Islet of Langerhans (tissue), 1 donor: Measurements from ENCODE around the gene MBD3L2B.

Experiments
- FAIRE-seq: peaks from one replicate; lab custom pipeline; 2011; peaks lifted over from hg19 to GRCh38; lab: Jason Lieb, UNC

Gene MBD3L2B

DNA sequence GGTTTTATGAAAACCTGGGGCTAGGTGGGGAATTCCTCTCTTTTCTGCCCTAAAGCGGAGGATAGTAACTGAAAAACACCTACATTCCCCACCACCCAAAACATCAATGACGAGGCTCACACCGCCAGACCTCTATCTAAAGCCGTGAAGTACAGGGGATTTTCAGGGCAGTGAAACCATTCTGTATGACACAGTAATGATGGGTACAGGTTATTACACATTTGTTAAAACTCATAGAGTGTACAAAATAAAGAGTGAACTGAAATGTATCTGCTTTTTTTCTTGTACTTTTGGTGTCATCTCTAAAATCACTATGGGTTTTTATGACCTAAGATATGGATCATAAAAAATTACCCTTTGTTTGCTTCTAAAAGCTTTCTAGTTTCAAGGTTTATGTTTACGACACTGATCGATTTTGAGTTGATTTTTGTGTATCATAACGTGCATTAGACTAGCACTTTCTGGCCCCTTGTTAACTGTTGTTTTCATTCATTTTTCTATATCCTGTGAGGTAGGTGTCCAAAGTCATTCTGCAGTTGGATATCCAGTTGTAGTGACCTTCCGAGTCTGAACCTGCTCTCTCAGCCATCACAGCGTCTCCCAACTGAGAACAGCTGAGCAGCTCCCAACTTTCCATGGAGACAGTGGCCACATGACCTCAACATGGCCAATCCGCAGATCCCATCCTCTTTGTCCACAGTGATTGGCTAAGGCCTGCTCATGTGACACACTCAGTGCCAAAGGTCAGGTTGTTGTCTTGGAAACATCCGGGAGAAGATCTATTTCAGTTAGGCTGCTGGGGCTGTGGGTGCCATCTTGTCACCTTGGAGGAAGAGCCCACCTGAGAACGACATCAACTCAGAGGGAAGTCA, 10.3 kb downstream of the MBD3L2B start:
- no peak for FAIRE-seq

DNA sequence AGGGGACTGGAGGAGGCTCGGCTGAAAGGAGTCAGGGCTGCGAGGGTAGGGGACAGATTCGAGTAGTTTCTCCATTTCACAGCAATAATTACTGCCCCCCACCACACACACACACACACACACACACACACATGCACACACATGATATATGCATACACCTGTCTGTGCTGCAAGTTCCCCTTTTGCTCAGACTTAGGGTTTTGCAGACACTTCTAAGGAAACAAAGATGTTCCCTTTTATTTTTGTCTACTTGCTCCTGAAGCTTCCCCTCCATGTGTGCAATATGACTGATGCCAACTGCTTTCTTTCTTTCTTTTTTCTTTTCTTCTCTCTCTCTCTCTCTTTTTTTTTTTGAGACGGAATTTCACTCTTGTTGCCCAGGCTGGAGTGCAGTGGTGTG, 13.4 kb downstream of the MBD3L2B start:
- FAIRE-seq: no peak

DNA sequence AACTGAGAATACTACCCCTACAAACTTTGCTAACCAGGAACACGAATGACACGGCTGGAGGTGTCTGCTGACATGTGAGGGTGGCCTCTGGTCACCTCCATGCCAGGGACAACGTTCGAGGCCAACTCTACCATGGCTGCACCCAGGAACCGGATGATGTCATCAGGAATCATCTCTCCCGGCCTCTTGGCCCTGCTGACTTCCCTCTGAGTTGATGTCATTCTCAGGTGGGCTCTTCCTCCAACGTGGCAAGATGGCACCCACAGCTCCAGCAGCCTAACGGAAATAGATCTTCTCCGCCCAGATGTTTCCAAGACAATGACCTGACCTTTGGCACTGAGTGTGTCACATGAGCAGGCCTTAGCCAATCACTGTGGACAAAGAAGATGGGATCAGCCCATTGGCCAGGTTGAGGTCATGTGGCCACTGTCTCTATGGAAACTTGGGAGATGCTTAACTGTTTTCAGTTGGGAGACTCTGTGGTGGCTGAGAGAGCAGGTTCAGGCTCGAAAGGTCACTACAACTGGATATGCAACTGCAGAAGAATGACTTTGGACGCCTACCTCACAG, 15.0 kb downstream of the MBD3L2B start:
- FAIRE-seq: no peak

DNA sequence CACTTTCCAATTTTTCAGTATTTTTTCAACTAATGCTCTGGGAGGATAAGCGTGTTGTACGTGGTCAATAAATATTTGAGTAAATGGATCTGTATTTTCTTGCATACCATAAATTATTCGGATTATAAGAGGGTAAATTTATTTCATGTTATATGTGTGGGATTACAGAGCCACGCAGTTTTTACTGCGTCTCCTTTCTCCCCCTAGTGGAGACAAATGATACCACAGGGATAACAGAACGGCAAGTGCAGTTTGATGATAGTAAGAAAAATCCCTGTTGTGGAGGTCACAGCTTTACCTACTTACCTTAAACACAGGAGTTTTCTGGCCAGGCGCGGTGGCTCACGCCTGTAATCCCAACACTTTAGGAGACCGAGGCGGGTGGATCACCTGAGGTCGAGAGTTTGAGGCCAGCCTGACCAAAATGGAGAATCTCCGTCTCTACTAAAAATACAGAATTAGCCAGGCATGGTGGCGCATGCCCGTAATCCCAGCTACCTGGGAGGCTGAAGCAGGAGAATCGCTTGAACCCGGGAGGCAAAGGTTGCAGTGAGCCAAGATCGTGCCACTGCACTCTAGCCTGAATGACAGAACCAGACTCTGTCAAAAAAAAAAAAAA, 16.8 kb downstream of the MBD3L2B start:
- FAIRE-seq: no peak

DNA sequence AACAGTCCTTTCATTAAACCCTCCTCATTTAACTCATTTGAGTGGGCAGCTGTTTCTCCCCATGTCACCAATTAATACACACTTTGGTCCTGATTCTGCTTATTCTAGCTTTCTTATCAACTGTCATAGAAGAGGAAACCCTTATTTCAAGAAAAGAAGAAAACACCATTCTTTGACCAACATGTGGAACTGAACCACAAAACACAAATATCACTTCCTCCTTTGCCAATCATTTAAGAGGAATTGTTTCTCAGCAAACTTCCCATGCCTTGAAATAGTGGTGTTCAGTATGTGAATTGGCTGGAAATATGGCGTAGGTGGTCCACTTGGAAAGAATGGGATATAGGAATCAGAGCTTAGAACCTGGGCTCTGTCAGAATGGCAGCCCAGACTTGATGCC, 20.4 kb downstream of the MBD3L2B start:
- FAIRE-seq: no peak

DNA sequence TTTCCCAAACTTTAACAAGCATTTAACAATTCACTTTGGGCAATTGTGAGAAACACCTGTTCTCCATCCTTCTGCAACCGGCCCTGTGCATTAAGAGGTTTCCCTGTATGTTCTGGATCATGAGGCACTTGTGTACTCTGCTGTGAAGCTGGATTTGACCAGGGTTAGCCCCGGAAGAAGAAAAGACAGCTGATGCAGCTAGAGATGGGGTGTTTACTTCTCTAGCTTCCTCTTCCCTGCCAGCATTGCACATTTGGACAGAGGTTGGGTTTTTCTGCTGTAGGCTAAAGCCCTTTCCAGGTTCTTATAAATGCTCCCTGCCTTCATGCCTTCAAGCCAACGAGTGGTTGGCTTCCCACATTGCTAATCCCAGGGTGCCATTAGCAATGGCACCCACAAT, 20.9 kb downstream of the MBD3L2B start:
- FAIRE-seq: no peak

DNA sequence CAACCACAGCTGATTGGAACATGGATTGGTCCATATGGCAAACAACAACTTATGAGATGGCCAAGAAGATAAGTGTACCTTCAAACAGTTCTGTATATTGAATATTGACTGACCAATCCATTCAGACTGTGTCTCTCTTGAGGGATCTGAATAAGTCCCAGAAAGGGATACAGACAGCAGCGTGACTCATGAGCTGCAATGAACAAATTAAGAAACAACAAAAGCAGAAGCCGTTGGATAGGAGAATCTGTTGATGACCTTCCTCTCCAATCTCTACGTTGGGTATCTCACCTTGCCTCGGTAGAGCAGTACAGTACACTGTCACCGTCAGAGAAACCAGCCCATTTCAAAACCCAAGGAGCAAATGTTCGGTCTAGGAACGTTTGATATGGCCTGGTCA, 21.3 kb downstream of the MBD3L2B start:
- no peak for FAIRE-seq

DNA sequence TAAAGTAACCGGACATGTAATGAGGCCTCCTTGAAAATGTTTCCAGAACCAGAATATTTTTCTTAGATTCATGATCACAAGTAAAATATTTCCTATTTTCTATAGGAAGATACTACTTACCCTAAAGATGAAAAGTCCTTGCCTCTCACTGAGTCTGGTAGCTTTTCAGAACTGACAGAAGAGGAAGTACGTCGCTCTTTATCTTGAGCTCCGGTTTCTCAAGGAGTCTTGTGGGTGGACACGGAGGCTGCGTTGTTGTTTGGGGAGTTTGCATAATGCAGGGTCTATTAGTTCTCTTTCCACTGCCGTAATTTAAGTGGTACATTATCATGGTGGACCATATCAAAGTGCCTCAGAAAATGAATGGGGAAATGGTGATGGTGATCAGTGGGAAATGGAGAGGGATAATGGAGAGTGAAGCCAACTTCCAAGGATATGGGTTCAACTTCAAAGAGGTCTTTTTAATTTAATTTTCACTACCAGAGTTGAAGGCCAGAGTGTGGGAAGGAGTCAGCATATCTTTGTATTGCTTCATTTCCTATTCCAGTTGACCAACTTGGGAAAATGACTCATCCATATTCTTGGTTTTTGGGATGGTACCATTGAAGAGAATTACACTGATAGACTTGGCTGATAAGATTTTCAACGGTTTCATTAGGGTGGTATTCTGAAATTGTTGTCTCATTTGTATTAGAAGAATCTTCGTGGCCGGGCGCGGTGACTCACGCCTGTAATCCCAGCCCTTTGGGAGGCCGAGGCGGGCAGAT, 23.4 kb downstream of the MBD3L2B start:
- no peak for FAIRE-seq

DNA sequence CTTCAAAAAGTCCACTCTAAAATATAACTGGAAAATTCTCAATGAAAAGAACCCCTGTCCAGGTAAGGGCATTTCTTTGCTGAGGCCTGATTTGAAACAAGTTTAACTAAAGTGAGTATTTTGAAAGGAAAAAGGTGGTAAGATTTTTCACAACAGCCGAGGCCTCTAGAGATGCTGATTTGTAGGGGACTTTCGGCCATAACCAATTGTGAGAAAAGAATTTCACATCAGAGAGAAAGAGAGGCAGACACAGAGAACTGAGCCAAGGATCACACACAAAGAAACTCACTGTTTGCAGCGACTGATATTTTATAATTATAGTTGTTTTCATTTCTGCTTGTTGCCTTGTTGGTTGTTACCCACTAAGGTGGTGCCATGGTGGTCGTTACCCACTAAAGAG, 24.4 kb downstream of the MBD3L2B start:
- no peak for FAIRE-seq

DNA sequence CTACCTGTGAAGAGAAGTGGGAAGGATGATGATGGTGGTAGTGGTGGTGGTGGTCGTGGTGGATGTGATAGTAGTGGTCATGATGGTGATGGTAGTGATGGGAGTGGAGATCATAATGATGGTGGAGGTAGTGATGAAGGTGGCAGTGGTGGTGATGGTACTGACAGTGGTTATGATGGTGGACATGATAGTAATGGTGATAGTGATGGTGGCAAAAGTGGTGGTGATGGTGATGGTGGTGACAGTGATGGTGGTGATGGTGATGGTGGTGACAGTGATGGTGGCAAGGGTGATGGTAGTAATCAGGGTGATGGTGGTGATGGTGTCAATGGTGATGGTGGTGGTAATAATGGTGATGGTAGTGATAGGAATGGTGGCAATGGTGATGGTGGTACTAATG, 26.2 kb downstream of the MBD3L2B start:
- FAIRE-seq: no peak

DNA sequence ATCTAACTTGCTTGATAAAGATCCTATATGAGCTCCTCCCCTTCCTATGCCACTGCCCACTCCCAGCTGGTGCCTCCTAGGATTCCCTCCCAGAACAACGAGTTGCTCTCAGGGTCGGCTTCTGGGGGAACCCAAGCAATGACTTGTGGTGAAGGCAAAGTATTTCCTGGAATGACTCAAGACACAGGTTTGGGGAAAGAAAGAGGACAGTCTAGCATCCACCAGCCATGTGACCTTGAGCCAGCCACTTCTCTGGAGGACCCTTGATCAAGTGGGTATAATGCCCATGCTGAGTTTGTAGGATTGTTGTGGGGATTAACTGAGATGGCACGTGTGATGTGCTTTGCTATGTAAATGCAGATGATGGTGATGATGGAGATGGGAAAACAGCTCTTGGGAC, 33.0 kb downstream of the MBD3L2B start:
- FAIRE-seq: no peak

DNA sequence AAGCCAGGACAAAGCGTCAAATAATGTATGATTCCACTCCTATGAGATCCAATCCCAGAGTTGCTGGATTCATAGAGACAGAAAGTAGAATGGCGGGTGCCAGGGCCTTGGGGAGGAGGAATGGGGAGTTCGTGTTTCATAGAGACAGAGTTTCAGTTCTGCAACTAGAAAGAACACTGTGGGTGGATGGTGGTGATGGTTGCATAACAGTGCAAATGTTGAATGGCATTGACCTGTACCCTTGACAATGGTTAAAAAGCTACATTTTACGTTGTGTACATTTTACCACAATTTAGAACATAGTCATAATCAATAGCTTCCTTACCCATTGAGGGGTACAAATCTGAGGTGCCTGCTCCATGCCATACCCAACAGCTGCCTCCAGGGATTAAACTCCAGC, 33.4 kb downstream of the MBD3L2B start:
- FAIRE-seq: no peak

DNA sequence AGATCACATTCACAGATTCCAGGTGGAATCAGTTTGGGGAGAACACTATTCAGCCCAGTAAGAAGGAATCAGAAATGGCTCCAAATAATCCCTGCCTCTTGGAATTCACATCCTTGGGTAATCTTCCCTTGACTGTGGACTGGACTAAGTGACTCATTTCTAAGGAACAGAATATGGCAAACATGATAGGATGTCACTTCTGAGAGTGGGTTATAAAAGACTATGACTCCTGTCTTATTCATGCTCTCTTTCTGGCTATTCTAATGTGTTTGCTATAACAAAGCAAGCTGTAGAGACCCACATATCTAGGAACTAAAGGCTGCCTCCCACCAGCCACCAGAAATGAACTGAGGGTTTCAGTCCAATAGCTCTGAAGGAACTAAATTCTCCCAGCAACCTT, 37.8 kb downstream of the MBD3L2B start:
- FAIRE-seq: no peak

DNA sequence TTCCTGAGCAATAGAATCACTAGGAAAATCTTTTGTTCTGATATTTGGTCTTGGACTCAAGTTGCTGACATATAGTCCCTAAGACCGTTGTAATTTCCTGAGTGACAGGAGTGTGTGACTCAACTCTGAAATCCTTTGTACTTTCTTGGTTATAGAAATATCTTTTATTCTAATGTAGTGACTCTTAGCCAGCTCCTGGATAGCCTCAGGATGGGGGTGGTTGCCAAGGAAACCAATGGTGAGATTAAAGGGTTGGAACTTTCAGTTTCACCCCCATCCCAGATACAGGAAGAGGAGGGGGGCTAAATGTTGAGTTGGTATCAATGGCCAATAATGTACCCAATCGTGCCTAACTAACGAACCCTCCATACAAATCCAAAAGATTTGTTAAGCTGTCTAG, 41.8 kb downstream of the MBD3L2B start:
- no peak for FAIRE-seq

DNA sequence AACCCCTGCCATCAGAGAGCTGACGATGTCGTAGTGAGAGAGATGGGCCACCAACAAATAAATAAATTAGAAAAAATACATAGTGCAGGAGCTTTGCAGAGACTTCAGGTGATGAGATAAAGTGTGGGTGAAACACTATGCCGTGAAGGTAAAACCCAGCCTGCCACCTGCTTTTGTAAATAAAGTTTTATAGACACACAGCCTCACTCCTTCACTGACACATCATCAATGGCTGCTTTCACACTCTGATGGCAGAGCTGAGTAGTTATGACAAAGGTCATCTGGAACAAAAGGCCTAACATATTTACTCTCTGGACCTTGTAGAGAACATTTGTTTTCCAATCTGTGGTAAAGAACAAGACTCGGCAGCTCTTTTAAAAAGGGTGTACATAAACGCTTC, 45.0 kb downstream of the MBD3L2B start:
- FAIRE-seq: no peak

DNA sequence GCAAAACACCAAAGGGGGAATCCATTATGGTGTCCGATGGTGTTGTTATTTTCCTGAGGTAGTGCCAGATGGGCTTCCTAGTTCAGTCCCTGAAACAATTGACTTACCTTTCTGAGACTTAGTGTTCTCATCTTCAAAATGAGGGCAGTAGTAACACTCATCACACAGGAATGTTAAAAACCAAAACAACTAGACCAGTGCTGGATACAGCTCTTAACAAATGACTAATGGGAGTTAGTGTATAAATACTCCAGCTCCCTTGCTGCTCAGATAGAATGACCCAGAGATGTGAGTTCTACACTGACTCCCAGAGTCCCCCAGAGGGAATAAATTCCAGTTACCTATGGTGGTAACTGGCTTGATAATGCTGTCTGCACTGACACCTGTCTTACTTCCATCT, 49.9 kb downstream of the MBD3L2B start:
- no peak for FAIRE-seq

DNA sequence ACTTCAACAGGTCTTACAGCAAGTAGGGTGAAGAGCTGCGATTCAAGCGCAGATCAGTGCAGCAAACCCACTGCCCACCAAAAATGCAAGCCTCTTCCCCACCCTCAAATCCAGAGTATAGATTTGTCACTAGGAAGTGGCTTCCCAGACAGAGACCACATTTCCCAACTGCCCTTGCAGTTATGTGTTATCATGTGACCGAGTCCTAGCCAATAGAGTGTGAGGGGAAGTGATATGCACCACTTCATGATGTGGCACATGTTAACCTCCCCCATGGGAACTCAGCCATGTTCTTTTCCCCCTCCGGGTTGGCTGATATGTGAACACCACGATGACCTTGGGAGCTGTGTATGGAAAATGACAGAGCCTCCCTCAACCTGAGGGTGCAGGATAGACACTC, 50.8 kb downstream of the MBD3L2B start:
- FAIRE-seq: no peak

DNA sequence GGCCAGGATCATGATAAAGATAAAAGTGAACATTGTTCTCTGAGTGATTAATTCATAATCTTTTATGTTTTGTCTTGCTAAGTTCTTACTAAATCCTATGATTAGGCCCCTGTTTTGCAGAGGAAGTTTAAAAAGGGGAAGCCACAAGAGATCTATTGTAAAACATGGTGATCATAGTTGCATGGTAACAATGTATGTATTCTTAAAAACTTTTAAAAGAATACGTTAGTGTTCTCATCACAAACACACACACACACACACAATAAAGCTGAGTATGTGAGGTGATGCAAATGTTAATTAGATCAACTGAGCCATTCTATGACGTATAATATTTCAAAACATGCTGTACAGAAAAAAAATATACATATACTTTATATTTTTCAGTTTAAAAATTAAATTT, 51.2 kb downstream of the MBD3L2B start:
- no peak for FAIRE-seq

DNA sequence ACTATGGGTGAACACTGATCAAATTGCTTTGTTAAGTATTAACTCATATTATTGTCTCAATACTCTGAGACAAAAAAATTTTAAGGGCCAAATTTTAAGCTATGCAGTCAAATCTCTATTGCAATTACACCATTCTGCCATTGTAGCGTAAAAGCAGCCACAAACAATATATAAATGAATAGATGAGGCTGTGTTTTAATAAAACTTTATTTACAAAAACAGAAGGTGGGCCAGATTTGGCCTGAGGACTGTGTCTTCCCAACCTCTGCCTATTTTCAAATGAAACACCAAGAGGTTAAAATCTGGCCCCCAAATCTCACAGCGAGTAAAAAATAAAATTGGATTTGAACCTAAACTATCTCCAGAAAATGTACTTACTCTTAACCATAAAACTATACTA, 51.7 kb downstream of the MBD3L2B start:
- FAIRE-seq: no peak
